ENCODE results near the gene SMC3. TPM values are rescaled to one million over a fixed set of nuclear protein-coding genes. Genes with fewer than 3 reads are reported as not detected.

The SMC3 gene
- total RNA-seq, 3 donors from 2014 or later (not counting 1 experiment from before 2014, with no cell fraction given) = 36.6 to 38.5 (median 37.8) TPM

- Mint-ChIP-seq H3K36me3 (peaks cover 7% of the 10 kb centered on the region), H3K4me1 (peaks cover 3 to 6% of the 10 kb centered on the region in 2 donors), H3K9me3 (peaks cover 0 to 2% of the 10 kb centered on the region in 2 donors), H3K4me3 (no peak overlapping the region), H3K27ac (peak overlapping the region in 1 of 2 donors; percentile 32), H3K27me3 (ENCODE audit: low read depth in 2 of 2) (no peaks in the 10 kb centered on the region)
- DNase-seq = peak in 1 of 2 donors; percentile 41
- 86% methylated on average over 7 of the region's 7 CpGs for WGBS (ENCODE audit: insufficient coverage)
- H3K4me1 ChIP-seq (ENCODE audit: control insufficient read depth, insufficient read depth, low read length) = no peaks in the 10 kb centered on the region
- H3K27ac ChIP-seq (ENCODE audit: low read length) = no peak overlapping the region
- intact Hi-C loops (cut with micrococcal nuclease) = loop anchor here (10.0 kb wide), 1 partner anchor 1517 kb away; no protein-coding TSS in a partner anchor
- ATAC-seq = no peak
- no peaks in the 10 kb centered on the region for H3K9me3 ChIP-seq (ENCODE audit: control insufficient read depth, insufficient read depth, low read length)
- no peak overlapping the region for H3K4me3 ChIP-seq (ENCODE audit: low read length)
- TF ChIP-seq CTCF (IDR thresholded peaks at IDR 0.05) = no peak
- H3K27me3 ChIP-seq (ENCODE audit: control insufficient read depth, insufficient read depth, low read length) = no peaks in the 10 kb centered on the region
- no peaks in the 10 kb centered on the region for H3K36me3 ChIP-seq (ENCODE audit: control insufficient read depth, insufficient read depth, low read length)
These were observed 50.1 kb downstream of the SMC3 start for GRCh38 chr10:110617425-110618229.

GRCh38 chr10:110618230-110618610 lies 50.7 kb downstream of the SMC3 start:
- no peak for ATAC-seq
- Mint-ChIP-seq H3K9me3 (peaks cover 0 to 2% of the 10 kb centered on the region in 2 donors), H3K36me3 (peaks cover 7% of the 10 kb centered on the region), H3K4me3 (no peak overlapping the region), H3K4me1 (peaks cover 3 to 6% of the 10 kb centered on the region in 2 donors), H3K27me3 (ENCODE audit: low read depth in 2 of 2) (no peaks in the 10 kb centered on the region), H3K27ac (no peak overlapping the region)
- Histone ChIP-seq H3K27ac (ENCODE audit: low read length) (no peak overlapping the region), H3K4me3 (ENCODE audit: low read length) (no peak overlapping the region), H3K9me3 (ENCODE audit: control insufficient read depth, insufficient read depth, low read length) (no peaks in the 10 kb centered on the region), H3K27me3 (ENCODE audit: control insufficient read depth, insufficient read depth, low read length) (no peaks in the 10 kb centered on the region), H3K4me1 (ENCODE audit: control insufficient read depth, insufficient read depth, low read length) (no peaks in the 10 kb centered on the region), H3K36me3 (ENCODE audit: control insufficient read depth, insufficient read depth, low read length) (no peaks in the 10 kb centered on the region)
- TF ChIP-seq CTCF (IDR thresholded peaks at IDR 0.05) = no peak
- 50% methylated on average over 5 of the region's 5 CpGs for WGBS (ENCODE audit: insufficient coverage)
- intact Hi-C loops (cut with micrococcal nuclease) = loop anchor here (10.0 kb wide), 1 partner anchor 1517 kb away; no protein-coding TSS in a partner anchor
- no peak for DNase-seq

GRCh38 chr10:110619514-110620397 lies 52.3 kb downstream of the SMC3 start:
- peaks cover 0 to 2% of the 10 kb centered on the region in 2 donors for H3K9me3 Mint-ChIP-seq
- intact Hi-C loops (cut with micrococcal nuclease) = loop anchor here (10.0 kb wide), 1 partner anchor 1515 kb away; no protein-coding TSS in a partner anchor
- Histone ChIP-seq H3K27me3 (ENCODE audit: control insufficient read depth, insufficient read depth, low read length) (no peaks in the 10 kb centered on the region), H3K36me3 (ENCODE audit: control insufficient read depth, insufficient read depth, low read length) (no peaks in the 10 kb centered on the region), H3K9me3 (ENCODE audit: control insufficient read depth, insufficient read depth, low read length) (no peaks in the 10 kb centered on the region), H3K27ac (ENCODE audit: low read length) (no peak overlapping the region), H3K4me1 (ENCODE audit: control insufficient read depth, insufficient read depth, low read length) (no peaks in the 10 kb centered on the region), H3K4me3 (ENCODE audit: low read length) (no peak overlapping the region)
- no peak for DNase-seq
- H3K27ac Mint-ChIP-seq = no peak overlapping the region
- peaks cover 7% of the 10 kb centered on the region for H3K36me3 Mint-ChIP-seq
- TF ChIP-seq CTCF (IDR thresholded peaks at IDR 0.05) = no peak
- no peak for ATAC-seq
- 97% methylated on average over 3 of the region's 3 CpGs for whole genome bisulfite sequencing (ENCODE audit: insufficient coverage)
- H3K4me1 Mint-ChIP-seq = peaks cover 3 to 6% of the 10 kb centered on the region in 2 donors
- H3K4me3 Mint-ChIP-seq = no peak overlapping the region
- peaks cover 0 to 3% of the 10 kb centered on the region in 2 donors for H3K27me3 Mint-ChIP-seq (ENCODE audit: low read depth in 2 of 2)

All from natural killer cell (primary cell).